HCT116 (cell line): Measurements from ENCODE around the gene PDE9A.

Source experiments
- ATF3 ChIP-seq: IDR thresholded peaks from 2 replicates; pipeline ENCODE4 v1.6.1; 2012
- TCF7L2 ChIP-seq: IDR thresholded peaks from 2 replicates; pipeline ENCODE4 v1.7.0; 2011; ENCODE audit warnings: borderline replicate concordance, inconsistent platforms; ENCODE audit not compliant: insufficient read depth, insufficient read length; ENCODE audit errors: extremely low read depth
- TF ChIP-seq, protein P1 (sequence below), 3 experiments: fragments of 200-600 bp in 1 of 3; sonication (generic) in 1 of 3; IDR thresholded peaks in 2 of 3; conservative IDR thresholded peaks in 1 of 3; 2 replicates each; pipeline ENCODE4 v1.5.1; 2012 to 2017; ENCODE audit warnings: low read depth in 2 of 3, low read length in 2 of 3, antibody characterized with exemption in 1 of 3, borderline replicate concordance in 1 of 3, control low read depth in 1 of 3, mild to moderate bottlenecking in 1 of 3, mixed read lengths in 1 of 3, mixed run types in 1 of 3, moderate library complexity in 1 of 3; ENCODE audit not compliant: insufficient read depth in 1 of 3

DNA sequence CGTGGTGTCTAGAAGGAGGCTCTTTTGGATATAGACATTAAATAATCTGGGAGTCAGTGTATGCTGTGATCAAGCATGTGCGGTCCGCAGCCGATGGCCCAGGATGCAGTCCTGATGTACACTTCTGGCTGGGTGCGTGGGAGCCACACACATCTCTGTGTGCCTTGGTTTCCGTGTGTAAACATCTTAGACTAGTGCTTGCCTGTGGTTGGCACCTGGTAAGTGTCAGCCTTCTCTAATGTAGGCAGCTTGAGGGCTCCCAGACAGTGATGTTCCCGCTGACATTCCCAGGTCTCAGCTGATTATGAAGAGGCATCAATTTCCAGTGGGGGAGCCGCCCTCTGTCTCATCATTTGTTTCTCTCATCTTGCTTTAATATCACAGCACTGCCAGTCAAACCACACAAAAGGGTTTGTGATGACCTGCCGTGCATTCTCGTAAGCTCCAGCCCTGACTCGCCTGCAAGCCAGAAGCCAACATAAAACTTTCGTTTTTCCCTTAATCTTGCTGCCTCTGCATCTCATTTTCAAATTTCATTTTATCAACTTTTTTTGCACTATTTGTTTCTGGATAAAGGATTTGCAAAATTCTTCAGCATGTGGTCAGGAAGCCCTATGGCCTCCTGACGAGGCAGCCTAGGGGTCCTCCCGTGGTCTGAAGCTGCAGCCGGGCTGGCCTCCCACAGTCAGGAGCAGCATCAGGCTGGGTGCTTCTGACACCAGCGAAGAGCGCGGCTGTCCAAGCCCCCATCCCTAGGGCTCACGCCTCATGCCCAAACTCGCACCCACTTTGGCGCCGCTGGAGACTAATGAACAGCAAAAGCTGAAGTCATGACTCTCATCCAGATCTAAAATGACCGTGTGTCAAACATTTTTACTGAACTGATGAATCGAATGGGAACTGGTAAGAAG lies 28.1 kb downstream of the PDE9A start:
- TF ChIP-seq, protein P1, sequence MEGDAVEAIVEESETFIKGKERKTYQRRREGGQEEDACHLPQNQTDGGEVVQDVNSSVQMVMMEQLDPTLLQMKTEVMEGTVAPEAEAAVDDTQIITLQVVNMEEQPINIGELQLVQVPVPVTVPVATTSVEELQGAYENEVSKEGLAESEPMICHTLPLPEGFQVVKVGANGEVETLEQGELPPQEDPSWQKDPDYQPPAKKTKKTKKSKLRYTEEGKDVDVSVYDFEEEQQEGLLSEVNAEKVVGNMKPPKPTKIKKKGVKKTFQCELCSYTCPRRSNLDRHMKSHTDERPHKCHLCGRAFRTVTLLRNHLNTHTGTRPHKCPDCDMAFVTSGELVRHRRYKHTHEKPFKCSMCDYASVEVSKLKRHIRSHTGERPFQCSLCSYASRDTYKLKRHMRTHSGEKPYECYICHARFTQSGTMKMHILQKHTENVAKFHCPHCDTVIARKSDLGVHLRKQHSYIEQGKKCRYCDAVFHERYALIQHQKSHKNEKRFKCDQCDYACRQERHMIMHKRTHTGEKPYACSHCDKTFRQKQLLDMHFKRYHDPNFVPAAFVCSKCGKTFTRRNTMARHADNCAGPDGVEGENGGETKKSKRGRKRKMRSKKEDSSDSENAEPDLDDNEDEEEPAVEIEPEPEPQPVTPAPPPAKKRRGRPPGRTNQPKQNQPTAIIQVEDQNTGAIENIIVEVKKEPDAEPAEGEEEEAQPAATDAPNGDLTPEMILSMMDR (IDR thresholded peaks at IDR 0.05 in 2 of 3, conservative IDR thresholded peaks at IDR 0.05 in 1 of 3; ENCODE audit: borderline replicate concordance in 1 of 3, insufficient read depth in 1 of 3, low read depth in 2 of 3, low read length in 2 of 3): no peak
- TF ChIP-seq ATF3 (no peak), TCF7L2 (no peak)
